ENCODE measurements around the gene SOX11. TPM values are rescaled to one million over a fixed set of nuclear protein-coding genes. Genes with fewer than 3 reads are reported as not detected.
"Not testable (repeated sequence)": the region's sequence is repeated elsewhere in the genome, so short reads cannot be mapped to it uniquely, and the experiment has no call there.

SOX11 gene
- total RNA-seq, 5 donors from 2014 or later (not counting 1 experiment from before 2014, with no cell fraction given), result not detected

GRCh38 chr2:5665066-5665465 lies 27.1 kb upstream of the SOX11 start:
- H3K36me3 ChIP-seq (ENCODE audit: control insufficient read depth in 2 of 2, extremely low read depth in 1 of 2, insufficient read depth in 1 of 2, low read length in 1 of 2), result no peaks in the 10 kb centered on the region
- POLR2A ChIA-PET, result no interaction called here
- no peak overlapping the region for H3K27ac Mint-ChIP-seq
- ATAC-seq (replicated peaks in 1 of 4) (no peak), DNase-seq (no peak)
- H3K4me3 Mint-ChIP-seq, result no peak overlapping the region
- H3K4me3 ChIP-seq (ENCODE audit: control insufficient read depth in 1 of 2, extremely low read depth in 1 of 2, low read length in 1 of 2), result no peak overlapping the region
- no peaks in the 10 kb centered on the region for H3K36me3 Mint-ChIP-seq
- WGBS (ENCODE audit: insufficient coverage), result no CpG with 5 or more reads among the region's 1 CpG
- H3K4me1 ChIP-seq (ENCODE audit: control insufficient read depth in 1 of 2, extremely low read depth in 1 of 2, insufficient read depth in 2 of 2, low read length in 2 of 2), result no peaks in the 10 kb centered on the region
- H3K27me3 ChIP-seq (replicated peaks in 1 of 2; ENCODE audit: control insufficient read depth in 2 of 2, extremely low read depth in 1 of 2, insufficient read depth in 2 of 2, low read length in 1 of 2), result peaks cover 0 to 4% of the 10 kb centered on the region in 2 experiments
- CTCF ChIA-PET, result no interaction called here
- H3K27ac ChIP-seq (ENCODE audit: low read length), result no peak overlapping the region
- no peaks in the 10 kb centered on the region for H3K4me1 Mint-ChIP-seq
- peaks cover 0 to 3% of the 10 kb centered on the region in 2 donors for H3K27me3 Mint-ChIP-seq
- no peaks in the 10 kb centered on the region for H3K9me3 Mint-ChIP-seq
- no peaks in the 10 kb centered on the region for H3K9me3 ChIP-seq

GRCh38 chr2:5666798-5667197 lies 25.4 kb upstream of the SOX11 start:
- Mint-ChIP-seq H3K27ac (no peak overlapping the region), H3K27me3 (peaks cover 0 to 3% of the 10 kb centered on the region in 2 donors), H3K9me3 (no peaks in the 10 kb centered on the region), H3K4me1 (no peaks in the 10 kb centered on the region), H3K4me3 (no peak overlapping the region), H3K36me3 (no peaks in the 10 kb centered on the region)
- no peaks in the 10 kb centered on the region for H3K9me3 ChIP-seq
- 80% methylated on average over 4 of the region's 4 CpGs for WGBS (ENCODE audit: insufficient coverage)
- ATAC-seq (replicated peaks in 1 of 4) (no peak), DNase-seq (no peak)
- H3K4me3 ChIP-seq (ENCODE audit: control insufficient read depth in 1 of 2, extremely low read depth in 1 of 2, low read length in 1 of 2), result no peak overlapping the region
- H3K36me3 ChIP-seq (ENCODE audit: control insufficient read depth in 2 of 2, extremely low read depth in 1 of 2, insufficient read depth in 1 of 2, low read length in 1 of 2), result no peaks in the 10 kb centered on the region
- ChIA-PET POLR2A (no interaction called here), CTCF (no interaction called here)
- peaks cover 3 to 4% of the 10 kb centered on the region in 2 experiments for H3K27me3 ChIP-seq (replicated peaks in 1 of 2; ENCODE audit: control insufficient read depth in 2 of 2, extremely low read depth in 1 of 2, insufficient read depth in 2 of 2, low read length in 1 of 2)
- H3K27ac ChIP-seq (ENCODE audit: low read length), result no peak overlapping the region
- H3K4me1 ChIP-seq (ENCODE audit: control insufficient read depth in 1 of 2, extremely low read depth in 1 of 2, insufficient read depth in 2 of 2, low read length in 2 of 2), result no peaks in the 10 kb centered on the region

GRCh38 chr2:5667655-5668054 lies 24.5 kb upstream of the SOX11 start:
- H3K27ac ChIP-seq (ENCODE audit: low read length); H3K36me3 ChIP-seq (ENCODE audit: control insufficient read depth in 2 of 2, extremely low read depth in 1 of 2, insufficient read depth in 1 of 2, low read length in 1 of 2); H3K9me3 ChIP-seq; ATAC-seq (replicated peaks in 1 of 4); H3K27me3 Mint-ChIP-seq; H3K9me3 Mint-ChIP-seq; CTCF ChIA-PET; POLR2A ChIA-PET; DNase-seq; H3K36me3 Mint-ChIP-seq; H3K4me3 ChIP-seq (ENCODE audit: control insufficient read depth in 1 of 2, extremely low read depth in 1 of 2, low read length in 1 of 2); H3K27ac Mint-ChIP-seq; H3K4me1 Mint-ChIP-seq; H3K4me3 Mint-ChIP-seq; H3K4me1 ChIP-seq (ENCODE audit: control insufficient read depth in 1 of 2, extremely low read depth in 1 of 2, insufficient read depth in 2 of 2, low read length in 2 of 2); H3K27me3 ChIP-seq (replicated peaks in 1 of 2; ENCODE audit: control insufficient read depth in 2 of 2, extremely low read depth in 1 of 2, insufficient read depth in 2 of 2, low read length in 1 of 2): not testable (repeated sequence)
- WGBS (ENCODE audit: insufficient coverage), result 100% methylated on average over 1 of the region's 1 CpG

- Mint-ChIP-seq H3K27me3 (peaks cover 6 to 8% of the 10 kb centered on the region in 2 donors), H3K36me3 (no peaks in the 10 kb centered on the region), H3K4me1 (no peaks in the 10 kb centered on the region), H3K4me3 (no peak overlapping the region), H3K27ac (no peak overlapping the region), H3K9me3 (no peaks in the 10 kb centered on the region)
- POLR2A ChIA-PET, result no interaction called here
- ATAC-seq (replicated peaks in 1 of 4) (no peak), DNase-seq (no peak)
- CTCF ChIA-PET, result no interaction called here
- H3K4me3 ChIP-seq (ENCODE audit: control insufficient read depth in 1 of 2, extremely low read depth in 1 of 2, low read length in 1 of 2), result no peak overlapping the region
- H3K4me1 ChIP-seq (ENCODE audit: control insufficient read depth in 1 of 2, extremely low read depth in 1 of 2, insufficient read depth in 2 of 2, low read length in 2 of 2), result no peaks in the 10 kb centered on the region
- no peak overlapping the region for H3K27ac ChIP-seq (ENCODE audit: low read length)
- H3K9me3 ChIP-seq, result no peaks in the 10 kb centered on the region
- no peaks in the 10 kb centered on the region for H3K36me3 ChIP-seq (ENCODE audit: control insufficient read depth in 2 of 2, extremely low read depth in 1 of 2, insufficient read depth in 1 of 2, low read length in 1 of 2)
- WGBS (ENCODE audit: insufficient coverage), result 81% methylated on average over 8 of the region's 8 CpGs
- H3K27me3 ChIP-seq (replicated peaks in 1 of 2; ENCODE audit: control insufficient read depth in 2 of 2, extremely low read depth in 1 of 2, insufficient read depth in 2 of 2, low read length in 1 of 2), result peaks cover 6 to 16% of the 10 kb centered on the region in 2 experiments
These were observed 23.4 kb upstream of the SOX11 start for GRCh38 chr2:5668682-5669250.

GRCh38 chr2:5672749-5673144 lies 19.4 kb upstream of the SOX11 start:
- Histone ChIP-seq H3K27me3 (replicated peaks in 1 of 2; ENCODE audit: control insufficient read depth in 2 of 2, extremely low read depth in 1 of 2, insufficient read depth in 2 of 2, low read length in 1 of 2) (peaks cover 8 to 13% of the 10 kb centered on the region in 2 experiments), H3K9me3 (no peaks in the 10 kb centered on the region), H3K36me3 (ENCODE audit: control insufficient read depth in 2 of 2, extremely low read depth in 1 of 2, insufficient read depth in 1 of 2, low read length in 1 of 2) (no peaks in the 10 kb centered on the region), H3K4me3 (ENCODE audit: control insufficient read depth in 1 of 2, extremely low read depth in 1 of 2, low read length in 1 of 2) (no peak overlapping the region), H3K4me1 (ENCODE audit: control insufficient read depth in 1 of 2, extremely low read depth in 1 of 2, insufficient read depth in 2 of 2, low read length in 2 of 2) (no peaks in the 10 kb centered on the region), H3K27ac (ENCODE audit: low read length) (no peak overlapping the region)
- no peaks in the 10 kb centered on the region for H3K36me3 Mint-ChIP-seq
- CTCF ChIA-PET, result no interaction called here
- peaks cover 14 to 22% of the 10 kb centered on the region in 2 donors for H3K27me3 Mint-ChIP-seq
- ATAC-seq (replicated peaks in 1 of 4) (no peak), DNase-seq (no peak)
- no peaks in the 10 kb centered on the region for H3K4me1 Mint-ChIP-seq
- H3K27ac Mint-ChIP-seq, result no peak overlapping the region
- 73% methylated on average over 10 of the region's 15 CpGs for WGBS (ENCODE audit: insufficient coverage)
- POLR2A ChIA-PET, result no interaction called here
- H3K4me3 Mint-ChIP-seq, result no peak overlapping the region
- peaks cover 0 to 6% (median 0%) of the 10 kb centered on the region in 3 donors for H3K9me3 Mint-ChIP-seq

GRCh38 chr2:5673145-5674025 lies 18.8 kb upstream of the SOX11 start:
- Mint-ChIP-seq H3K27me3 (peaks cover 14 to 22% of the 10 kb centered on the region in 2 donors), H3K36me3 (no peaks in the 10 kb centered on the region), H3K4me1 (no peaks in the 10 kb centered on the region), H3K9me3 (peaks cover 0 to 6% (median 0%) of the 10 kb centered on the region in 3 donors), H3K4me3 (no peak overlapping the region), H3K27ac (no peak overlapping the region)
- Histone ChIP-seq H3K36me3 (ENCODE audit: control insufficient read depth in 2 of 2, extremely low read depth in 1 of 2, insufficient read depth in 1 of 2, low read length in 1 of 2) (no peaks in the 10 kb centered on the region), H3K27ac (ENCODE audit: low read length) (no peak overlapping the region), H3K27me3 (replicated peaks in 1 of 2; ENCODE audit: control insufficient read depth in 2 of 2, extremely low read depth in 1 of 2, insufficient read depth in 2 of 2, low read length in 1 of 2) (peaks cover 8 to 13% of the 10 kb centered on the region in 2 experiments), H3K4me1 (ENCODE audit: control insufficient read depth in 1 of 2, extremely low read depth in 1 of 2, insufficient read depth in 2 of 2, low read length in 2 of 2) (no peaks in the 10 kb centered on the region), H3K9me3 (no peaks in the 10 kb centered on the region), H3K4me3 (ENCODE audit: control insufficient read depth in 1 of 2, extremely low read depth in 1 of 2, low read length in 1 of 2) (no peak overlapping the region)
- ChIA-PET POLR2A (no interaction called here), CTCF (no interaction called here)
- DNase-seq (no peak), ATAC-seq (replicated peaks in 1 of 4) (no peak)
- WGBS (ENCODE audit: insufficient coverage), result 16% methylated on average over 39 of the region's 58 CpGs

Data from T-cell (primary cell).